Panc1 (cell line): ENCODE data around the gene GRIK1.

ENCODE experiments used
- CTCF ChIP-seq: fragments of 450-650 bp; IDR thresholded peaks from 2 replicates; pipeline ENCODE4 v1.5.1; 2017; ENCODE audit warnings: mild to moderate bottlenecking
- REST ChIP-seq, 2 experiments: IDR thresholded peaks; 2 replicates each; pipeline ENCODE4 v1.6.1; 2011 to 2012; ENCODE audit warnings: low read depth in 2 of 2, control low read depth in 1 of 2, low read length in 1 of 2, mild to moderate bottlenecking in 1 of 2, moderate library complexity in 1 of 2; ENCODE audit not compliant: insufficient read depth in 1 of 2
- TCF7L2 ChIP-seq: IDR thresholded peaks from 2 replicates; pipeline ENCODE4 v1.6.1; 2011; ENCODE audit warnings: mild to moderate bottlenecking, low read depth, low read length, inconsistent platforms

- no peak for TF ChIP-seq TCF7L2
- TF ChIP-seq CTCF: no peak
- no peak for TF ChIP-seq REST (IDR thresholded peaks at IDR 0.05; ENCODE audit: insufficient read depth in 1 of 2, low read depth in 2 of 2, low read length in 1 of 2)
Measured at GRCh38 chr21:29521872-29522271, 417.9 kb downstream of the GRIK1 start.
